Karpas-422 (cell line): ENCODE measurements around the gene MS4A15. TPM values are rescaled to one million over a fixed set of nuclear protein-coding genes. Genes with fewer than 3 reads are reported as not detected.

Source experiments
- DNase-seq: peaks from one replicate; pipeline ENCODE4 v3.0.0-alpha.2; 2015
- H2AFZ ChIP-seq: fragments of 200-600 bp; sonication (generic); 2 replicates; pipeline ENCODE4 v1.6.1; 2014; ENCODE audit warnings: antibody characterized with exemption, low read length, mixed read lengths
- H3K27ac ChIP-seq: fragments of 200-600 bp; sonication (generic); 2 replicates; pipeline ENCODE4 v1.5.1; 2014; ENCODE audit warnings: mild to moderate bottlenecking, low read length, moderate library complexity
- H3K27me3 ChIP-seq: fragments of 200-600 bp; sonication (generic); 2 replicates; pipeline ENCODE4 v1.6.1; 2014; ENCODE audit warnings: low read length, mixed read lengths
- H3K36me3 ChIP-seq: fragments of 200-600 bp; sonication (generic); 2 replicates; pipeline ENCODE4 v1.6.1; 2014; ENCODE audit warnings: low read length, mixed read lengths; ENCODE audit not compliant: insufficient read depth
- H3K4me1 ChIP-seq: fragments of 200-600 bp; sonication (generic); 2 replicates; pipeline ENCODE4 v1.6.1; 2014; ENCODE audit warnings: mild to moderate bottlenecking, low read length, mixed read lengths
- H3K4me2 ChIP-seq: fragments of 200-600 bp; sonication (generic); 2 replicates; pipeline ENCODE4 v1.6.1; 2014; ENCODE audit warnings: low read length, low read depth, mild to moderate bottlenecking; ENCODE audit not compliant: poor library complexity, severe bottlenecking
- H3K4me3 ChIP-seq: fragments of 200-600 bp; sonication (generic); 2 replicates; pipeline ENCODE4 v1.5.1; 2014; ENCODE audit warnings: mild to moderate bottlenecking, antibody characterized with exemption, low read length, mixed read lengths
- H3K79me2 ChIP-seq: fragments of 200-600 bp; sonication (generic); 2 replicates; pipeline ENCODE4 v1.6.1; 2014; ENCODE audit warnings: mild to moderate bottlenecking, low read length, mixed read lengths
- H3K9ac ChIP-seq: fragments of 200-600 bp; sonication (generic); 2 replicates; pipeline ENCODE4 v1.6.0; 2014; ENCODE audit warnings: low read length
- H3K9me2 ChIP-seq: fragments of 200-600 bp; sonication (generic), shearing (Covaris generic); replicated peaks from 2 replicates; pipeline ENCODE4 v1.6.0; 2014; ENCODE audit warnings: mild to moderate bottlenecking, low read length, moderate library complexity; ENCODE audit not compliant: insufficient read depth
- H3K9me3 ChIP-seq: fragments of 300-700, 200-600 bp; sonication (generic); 2 replicates; pipeline ENCODE4 v1.6.1; 2014; ENCODE audit warnings: low read length, mixed read lengths
- H4K20me1 ChIP-seq: fragments of 200-600 bp; sonication (generic); 2 replicates; pipeline ENCODE4 v1.6.1; 2014; ENCODE audit warnings: mild to moderate bottlenecking, antibody characterized with exemption, low read length, low read depth; ENCODE audit not compliant: insufficient read depth
- total RNA-seq: library from RNA; depleted of rRNA; stranded (reverse); fragments of >200 nt; shearing (Covaris generic); gene quantifications from 2 replicates; pipeline ENCODE4 v1.2.3, GENCODE V29; 2014; ENCODE audit warnings: low replicate concordance

MS4A15 gene
- total RNA-seq, 1 experiment from 2014 or later: not detected

GRCh38 chr11:60809691-60810090 is 53.0 kb downstream of the MS4A15 start:
- Histone ChIP-seq H3K4me2 (no peak overlapping the region), H2AFZ (no peak overlapping the region), H4K20me1 (no peaks in the 10 kb centered on the region), H3K27ac (no peak overlapping the region), H3K36me3 (no peaks in the 10 kb centered on the region), H3K9ac (no peak overlapping the region), H3K9me3 (no peaks in the 10 kb centered on the region), H3K27me3 (0 out of 2 replicates have a peak, but pooled peaks cover 3% of the 10 kb centered on the region), H3K4me3 (no peak overlapping the region), H3K9me2 (no peaks in the 10 kb centered on the region), H3K4me1 (no peaks in the 10 kb centered on the region), H3K79me2 (no peaks in the 10 kb centered on the region)
- no peak for DNase-seq

GRCh38 chr11:60810151-60810550 is 53.5 kb downstream of the MS4A15 start:
- H3K9me3 ChIP-seq: no peaks in the 10 kb centered on the region
- no peak overlapping the region for H3K9ac ChIP-seq
- no peak overlapping the region for H2AFZ ChIP-seq
- DNase-seq: no peak
- no peak overlapping the region for H3K27ac ChIP-seq
- no peaks in the 10 kb centered on the region for H3K36me3 ChIP-seq
- H3K4me2 ChIP-seq: no peak overlapping the region
- no peaks in the 10 kb centered on the region for H3K79me2 ChIP-seq
- H3K4me3 ChIP-seq: no peak overlapping the region
- H3K27me3 ChIP-seq: 0 out of 2 replicates have a peak, but pooled peaks cover 3% of the 10 kb centered on the region
- no peaks in the 10 kb centered on the region for H4K20me1 ChIP-seq
- H3K4me1 ChIP-seq: no peaks in the 10 kb centered on the region
- H3K9me2 ChIP-seq: no peaks in the 10 kb centered on the region

- Histone ChIP-seq H3K27ac (no peak overlapping the region), H3K9me3 (no peaks in the 10 kb centered on the region), H4K20me1 (no peaks in the 10 kb centered on the region), H3K79me2 (no peaks in the 10 kb centered on the region), H3K27me3 (0 out of 2 replicates have a peak, but pooled peaks cover 3% of the 10 kb centered on the region), H3K4me3 (no peak overlapping the region), H3K4me1 (no peaks in the 10 kb centered on the region), H3K9ac (no peak overlapping the region), H3K9me2 (no peaks in the 10 kb centered on the region), H3K36me3 (no peaks in the 10 kb centered on the region), H2AFZ (no peak overlapping the region), H3K4me2 (no peak overlapping the region)
- no peak for DNase-seq
Measured at GRCh38 chr11:60810569-60810968, 53.9 kb downstream of the MS4A15 start.

GRCh38 chr11:60813324-60813723 is 56.7 kb downstream of the MS4A15 start:
- H3K27ac ChIP-seq: no peak overlapping the region
- H4K20me1 ChIP-seq: no peaks in the 10 kb centered on the region
- H3K79me2 ChIP-seq: no peaks in the 10 kb centered on the region
- H3K4me2 ChIP-seq: no peak overlapping the region
- DNase-seq: no peak
- peaks cover 6% of the 10 kb centered on the region; the same call in 1 of the 2 replicates for H3K27me3 ChIP-seq
- no peaks in the 10 kb centered on the region for H3K4me1 ChIP-seq
- H3K9ac ChIP-seq: no peak overlapping the region
- peaks cover 10% of the 10 kb centered on the region for H3K9me3 ChIP-seq
- H2AFZ ChIP-seq: no peak overlapping the region
- no peaks in the 10 kb centered on the region; the same call in 1 of the 2 replicates for H3K36me3 ChIP-seq
- H3K9me2 ChIP-seq: no peaks in the 10 kb centered on the region
- no peak overlapping the region for H3K4me3 ChIP-seq

GRCh38 chr11:60814112-60814511 is 57.4 kb downstream of the MS4A15 start:
- no peak for DNase-seq
- no peak overlapping the region for H3K9ac ChIP-seq
- peaks cover 10% of the 10 kb centered on the region for H3K9me3 ChIP-seq
- no peak overlapping the region for H3K27ac ChIP-seq
- H2AFZ ChIP-seq: no peak overlapping the region
- H3K79me2 ChIP-seq: no peaks in the 10 kb centered on the region
- no peak overlapping the region for H3K4me3 ChIP-seq
- peaks cover 6% of the 10 kb centered on the region; the same call in 1 of the 2 replicates for H3K27me3 ChIP-seq
- no peaks in the 10 kb centered on the region for H3K9me2 ChIP-seq
- no peak overlapping the region for H3K4me2 ChIP-seq
- no peaks in the 10 kb centered on the region for H3K4me1 ChIP-seq
- no peaks in the 10 kb centered on the region; the same call in 1 of the 2 replicates for H3K36me3 ChIP-seq
- H4K20me1 ChIP-seq: no peaks in the 10 kb centered on the region

- Histone ChIP-seq H3K9me3 (peaks cover 10% of the 10 kb centered on the region), H3K4me1 (peaks cover 2% of the 10 kb centered on the region), H3K9ac (no peak overlapping the region), H3K9me2 (no peaks in the 10 kb centered on the region), H3K36me3 (no peaks in the 10 kb centered on the region; the same call in 1 of the 2 replicates), H3K4me3 (no peak overlapping the region), H3K79me2 (no peaks in the 10 kb centered on the region), H3K4me2 (no peak overlapping the region), H4K20me1 (no peaks in the 10 kb centered on the region), H2AFZ (no peak overlapping the region), H3K27ac (no peak overlapping the region), H3K27me3 (peaks cover 6% of the 10 kb centered on the region; the same call in 1 of the 2 replicates)
- DNase-seq: no peak
Measured at GRCh38 chr11:60816590-60817157, 60.0 kb downstream of the MS4A15 start.

GRCh38 chr11:60818057-60818456 is 61.4 kb downstream of the MS4A15 start:
- H4K20me1 ChIP-seq: no peaks in the 10 kb centered on the region
- DNase-seq: no peak
- H3K4me2 ChIP-seq: no peak overlapping the region
- H3K79me2 ChIP-seq: no peaks in the 10 kb centered on the region
- peaks cover 15% of the 10 kb centered on the region for H3K4me1 ChIP-seq
- no peaks in the 10 kb centered on the region for H3K9me2 ChIP-seq
- H3K36me3 ChIP-seq: no peaks in the 10 kb centered on the region; the same call in 1 of the 2 replicates
- no peak overlapping the region for H2AFZ ChIP-seq
- H3K27ac ChIP-seq: no peak overlapping the region
- H3K4me3 ChIP-seq: no peak overlapping the region
- H3K9ac ChIP-seq: no peak overlapping the region
- H3K27me3 ChIP-seq: peaks cover 4% of the 10 kb centered on the region; the same call in 1 of the 2 replicates
- peaks cover 10% of the 10 kb centered on the region for H3K9me3 ChIP-seq

- Histone ChIP-seq H2AFZ (peak overlapping the region; percentile 20; the same call in 1 of the 2 replicates), H3K4me3 (peak overlapping the region; percentile 6; the same call in 1 of the 2 replicates), H3K79me2 (no peaks in the 10 kb centered on the region), H3K9ac (no peak overlapping the region), H3K36me3 (no peaks in the 10 kb centered on the region), H4K20me1 (no peaks in the 10 kb centered on the region), H3K4me1 (peaks cover 30% of the 10 kb centered on the region), H3K4me2 (peak overlapping the region; percentile 49), H3K9me3 (peaks cover 3% of the 10 kb centered on the region), H3K9me2 (no peaks in the 10 kb centered on the region), H3K27ac (no peak overlapping the region), H3K27me3 (peaks cover 1% of the 10 kb centered on the region; the same call in 1 of the 2 replicates)
- peak; percentile 50 for DNase-seq
Measured at GRCh38 chr11:60821827-60822599, 65.3 kb downstream of the MS4A15 start.
